Nephron (organoid): ENCODE measurements around the gene PCDHB8.
"Not testable (repeated sequence)": the region's sequence is repeated elsewhere in the genome, so short reads cannot be mapped to it uniquely, and the experiment has no call there.

ENCODE experiments used
- H3K27ac Mint-ChIP-seq, 3 experiments: 2 replicates each; pipeline ENCODE4 v1.8.0; 2020; ENCODE audit warnings: mixed read lengths in 3 of 3, mild to moderate bottlenecking in 2 of 3, moderate library complexity in 1 of 3
- H3K27me3 Mint-ChIP-seq: 2 replicates; pipeline ENCODE4 v1.8.0; 2021; ENCODE audit warnings: low read depth, mild to moderate bottlenecking, moderate library complexity, mixed read lengths
- H3K36me3 Mint-ChIP-seq: 2 replicates; pipeline ENCODE4 v1.8.0; 2020; ENCODE audit warnings: low read depth, mixed read lengths
- H3K4me1 Mint-ChIP-seq: 2 replicates; pipeline ENCODE4 v1.8.0; 2020; ENCODE audit warnings: mixed read lengths
- H3K4me3 Mint-ChIP-seq, 3 experiments: 2 replicates each; pipeline ENCODE4 v1.8.0; 2020; ENCODE audit warnings: mild to moderate bottlenecking in 3 of 3, mixed read lengths in 3 of 3, moderate library complexity in 2 of 3
- H3K9me3 Mint-ChIP-seq: 2 replicates; pipeline ENCODE4 v1.8.0; 2020; ENCODE audit warnings: mixed read lengths
- TF ChIP-seq, protein P1 (sequence below), 3 experiments: fragments of 200-600 bp; sonication (generic); IDR thresholded peaks; one replicate each; pipeline ENCODE4 v1.5.0; 2021; ENCODE audit warnings: antibody characterized with exemption in 3 of 3; ENCODE audit not compliant: unreplicated experiment in 3 of 3

Gene PCDHB8

DNA sequence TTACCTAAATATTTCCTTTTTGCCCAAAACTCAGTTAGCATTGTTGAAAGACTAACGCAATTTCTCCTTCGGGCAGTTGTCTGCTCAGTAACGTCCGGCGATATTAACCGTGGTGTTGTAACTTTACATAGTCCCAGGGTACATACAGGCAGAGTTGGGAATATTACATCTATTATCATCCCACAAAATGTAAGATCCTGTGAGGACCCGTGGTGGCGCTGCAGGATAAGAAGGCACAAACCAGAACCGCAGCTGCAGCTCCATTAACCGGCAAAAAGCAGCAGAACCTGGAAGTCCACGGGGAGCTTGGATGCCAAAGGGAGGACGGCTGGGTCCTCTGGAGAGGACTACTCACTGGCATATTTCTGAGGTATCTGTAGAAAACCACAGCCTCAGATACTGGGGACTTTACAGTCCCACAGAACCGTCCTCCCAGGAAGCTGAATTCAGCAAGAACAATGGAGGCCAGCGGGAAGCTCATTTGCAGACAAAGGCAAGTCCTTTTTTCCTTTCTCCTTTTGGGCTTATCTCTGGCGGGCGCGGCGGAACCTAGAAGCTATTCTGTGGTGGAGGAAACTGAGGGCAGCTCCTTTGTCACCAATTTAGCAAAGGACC lies at the start of gene PCDHB8:
PCDHB8 (plus strand) TSS at position 214 of the 615 bp plus-strand sequence; CDS start at position 459, 245 bp downstream.
- not testable (repeated sequence) for H3K4me1 Mint-ChIP-seq, H3K27me3 Mint-ChIP-seq, H3K4me3 Mint-ChIP-seq, H3K27ac Mint-ChIP-seq
- peaks cover 32% of the 10 kb centered on the region for H3K36me3 Mint-ChIP-seq
- peaks cover 38% of the 10 kb centered on the region for H3K9me3 Mint-ChIP-seq

DNA sequence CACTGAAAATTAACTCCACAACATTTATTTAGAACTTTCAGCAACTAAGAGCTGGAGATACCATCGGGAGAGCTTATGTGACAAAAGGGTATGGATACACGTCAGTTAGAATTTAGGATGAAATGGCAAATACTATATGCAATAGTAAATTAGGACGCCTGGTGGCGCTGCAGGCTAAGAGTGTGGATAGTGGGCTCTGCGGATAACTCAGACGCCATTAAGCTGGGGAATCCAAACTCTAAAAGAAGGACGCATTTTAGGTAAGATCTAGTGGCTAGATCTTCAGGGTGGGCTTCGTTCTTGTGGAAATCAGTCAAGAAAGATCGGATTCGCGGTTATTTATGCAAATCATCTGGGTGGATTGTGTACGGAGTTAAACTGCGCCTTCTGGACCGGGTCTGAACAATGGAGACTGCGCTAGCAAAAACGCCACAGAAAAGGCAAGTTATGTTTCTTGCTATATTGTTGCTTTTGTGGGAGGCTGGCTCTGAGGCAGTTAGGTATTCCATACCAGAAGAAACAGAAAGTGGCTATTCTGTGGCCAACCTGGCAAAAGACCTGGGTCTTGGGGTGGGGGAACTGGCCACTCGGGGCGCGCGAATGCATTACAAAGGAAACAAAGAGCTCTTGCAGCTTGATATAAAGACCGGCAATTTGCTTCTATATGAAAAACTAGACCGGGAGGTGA lies 42.4 kb upstream of the PCDHB8 start, which contains the start of gene PCDHB5:
PCDHB5 (plus strand) TSS at position 177 of the 688 bp plus-strand sequence; CDS start at position 406, 229 bp downstream.
- peaks cover 86% of the 10 kb centered on the region for H3K36me3 Mint-ChIP-seq
- TF ChIP-seq, protein P1, sequence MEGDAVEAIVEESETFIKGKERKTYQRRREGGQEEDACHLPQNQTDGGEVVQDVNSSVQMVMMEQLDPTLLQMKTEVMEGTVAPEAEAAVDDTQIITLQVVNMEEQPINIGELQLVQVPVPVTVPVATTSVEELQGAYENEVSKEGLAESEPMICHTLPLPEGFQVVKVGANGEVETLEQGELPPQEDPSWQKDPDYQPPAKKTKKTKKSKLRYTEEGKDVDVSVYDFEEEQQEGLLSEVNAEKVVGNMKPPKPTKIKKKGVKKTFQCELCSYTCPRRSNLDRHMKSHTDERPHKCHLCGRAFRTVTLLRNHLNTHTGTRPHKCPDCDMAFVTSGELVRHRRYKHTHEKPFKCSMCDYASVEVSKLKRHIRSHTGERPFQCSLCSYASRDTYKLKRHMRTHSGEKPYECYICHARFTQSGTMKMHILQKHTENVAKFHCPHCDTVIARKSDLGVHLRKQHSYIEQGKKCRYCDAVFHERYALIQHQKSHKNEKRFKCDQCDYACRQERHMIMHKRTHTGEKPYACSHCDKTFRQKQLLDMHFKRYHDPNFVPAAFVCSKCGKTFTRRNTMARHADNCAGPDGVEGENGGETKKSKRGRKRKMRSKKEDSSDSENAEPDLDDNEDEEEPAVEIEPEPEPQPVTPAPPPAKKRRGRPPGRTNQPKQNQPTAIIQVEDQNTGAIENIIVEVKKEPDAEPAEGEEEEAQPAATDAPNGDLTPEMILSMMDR (IDR thresholded peaks at IDR 0.05; ENCODE audit: unreplicated experiment in 3 of 3): peak in 1 of 3 experiments; percentile 13
- no peaks in the 10 kb centered on the region for H3K27me3 Mint-ChIP-seq

DNA sequence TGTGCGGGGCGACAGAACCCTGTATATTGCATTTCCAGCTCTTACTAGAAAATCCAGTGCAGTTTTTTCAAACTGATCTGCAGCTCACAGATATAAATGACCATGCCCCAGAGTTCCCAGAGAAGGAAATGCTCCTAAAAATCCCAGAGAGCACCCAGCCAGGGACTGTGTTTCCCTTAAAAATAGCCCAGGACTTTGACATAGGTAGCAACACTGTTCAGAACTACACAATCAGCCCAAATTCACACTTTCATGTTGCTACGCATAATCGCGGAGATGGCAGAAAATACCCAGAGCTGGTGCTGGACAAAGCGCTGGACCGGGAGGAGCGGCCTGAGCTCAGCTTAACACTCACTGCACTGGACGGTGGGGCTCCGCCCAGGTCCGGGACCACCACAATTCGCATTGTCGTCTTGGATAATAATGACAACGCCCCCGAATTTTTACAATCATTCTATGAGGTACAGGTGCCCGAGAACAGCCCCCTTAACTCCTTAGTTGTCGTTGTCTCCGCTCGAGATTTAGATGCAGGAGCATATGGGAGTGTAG lies 41.8 kb upstream of the PCDHB8 start:
- TF ChIP-seq, protein P1 (IDR thresholded peaks at IDR 0.05; ENCODE audit: unreplicated experiment in 3 of 3): no peak
- H3K9me3 Mint-ChIP-seq: peaks cover 79% of the 10 kb centered on the region
- H3K27me3 Mint-ChIP-seq: no peaks in the 10 kb centered on the region
- H3K4me1 Mint-ChIP-seq: no peaks in the 10 kb centered on the region
- peak overlapping the region; percentile 85 to 90 (median 86) for H3K4me3 Mint-ChIP-seq
- H3K27ac Mint-ChIP-seq: peak overlapping the region in 2 of 3 experiments; percentile 94 to 96
- H3K36me3 Mint-ChIP-seq: peaks cover 81% of the 10 kb centered on the region

More for the DNA sequence above, 42.4 kb upstream of the PCDHB8 start, which contains the start of gene PCDHB5:
- Mint-ChIP-seq H3K4me3 (peak within 1 kb of the TSS; percentile 85 to 90 (median 86)), H3K27ac (peak within 1 kb of the TSS; percentile 72 to 96 (median 94)), H3K9me3 (peaks cover 81% of the 10 kb centered on the region), H3K4me1 (no peaks in the 10 kb centered on the region)

DNA sequence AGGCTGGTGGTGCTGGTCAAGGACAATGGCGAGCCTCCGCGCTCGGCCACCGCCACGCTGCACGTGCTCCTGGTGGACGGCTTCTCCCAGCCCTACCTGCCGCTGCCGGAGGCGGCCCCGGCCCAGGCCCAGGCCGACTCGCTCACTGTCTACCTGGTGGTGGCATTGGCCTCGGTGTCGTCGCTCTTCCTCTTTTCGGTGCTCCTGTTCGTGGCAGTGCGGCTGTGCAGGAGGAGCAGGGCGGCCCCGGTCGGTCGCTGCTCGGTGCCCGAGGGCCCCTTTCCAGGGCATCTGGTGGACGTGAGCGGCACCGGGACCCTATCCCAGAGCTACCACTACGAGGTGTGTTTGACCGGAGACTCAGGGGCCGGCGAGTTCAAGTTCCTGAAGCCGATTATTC lies 40.2 kb upstream of the PCDHB8 start:
- H3K36me3 Mint-ChIP-seq: peaks cover 75% of the 10 kb centered on the region
- not testable (repeated sequence) for H3K27me3 Mint-ChIP-seq, H3K4me3 Mint-ChIP-seq, H3K27ac Mint-ChIP-seq, H3K4me1 Mint-ChIP-seq
- peaks cover 73% of the 10 kb centered on the region for H3K9me3 Mint-ChIP-seq

DNA sequence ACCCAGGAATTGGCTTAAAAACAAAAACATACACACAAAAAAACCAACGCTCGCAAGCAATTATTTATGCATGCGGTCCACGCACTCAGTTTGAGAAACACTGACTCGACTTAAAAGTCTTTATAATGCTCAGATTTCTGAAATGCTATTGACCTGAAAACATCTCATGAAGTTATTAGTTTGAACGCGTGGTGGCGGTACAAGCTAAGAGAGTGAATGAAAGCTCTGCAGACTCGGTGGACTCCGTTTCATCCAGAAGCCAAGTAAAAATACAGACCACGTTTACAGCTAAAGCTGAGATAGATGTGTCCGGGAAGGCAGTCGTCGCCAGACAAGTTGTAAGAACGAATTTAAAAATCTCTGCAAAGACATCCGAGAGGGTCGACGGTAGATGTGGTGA lies 27.8 kb upstream of the PCDHB8 start, which contains the start of gene PCDHB6:
PCDHB6 (plus strand) TSS at position 246 of the 400 bp plus-strand sequence. CDS start 201 bp downstream, outside the sequence.
- Mint-ChIP-seq H3K9me3 (peaks cover 63% of the 10 kb centered on the region), H3K4me3 (no peak within 1 kb of the TSS), H3K4me1 (no peaks in the 10 kb centered on the region), H3K36me3 (peaks cover 54% of the 10 kb centered on the region), H3K27me3 (no peaks in the 10 kb centered on the region), H3K27ac (no peak within 1 kb of the TSS)
- TF ChIP-seq, protein P1 (IDR thresholded peaks at IDR 0.05; ENCODE audit: unreplicated experiment in 3 of 3): no peak

DNA sequence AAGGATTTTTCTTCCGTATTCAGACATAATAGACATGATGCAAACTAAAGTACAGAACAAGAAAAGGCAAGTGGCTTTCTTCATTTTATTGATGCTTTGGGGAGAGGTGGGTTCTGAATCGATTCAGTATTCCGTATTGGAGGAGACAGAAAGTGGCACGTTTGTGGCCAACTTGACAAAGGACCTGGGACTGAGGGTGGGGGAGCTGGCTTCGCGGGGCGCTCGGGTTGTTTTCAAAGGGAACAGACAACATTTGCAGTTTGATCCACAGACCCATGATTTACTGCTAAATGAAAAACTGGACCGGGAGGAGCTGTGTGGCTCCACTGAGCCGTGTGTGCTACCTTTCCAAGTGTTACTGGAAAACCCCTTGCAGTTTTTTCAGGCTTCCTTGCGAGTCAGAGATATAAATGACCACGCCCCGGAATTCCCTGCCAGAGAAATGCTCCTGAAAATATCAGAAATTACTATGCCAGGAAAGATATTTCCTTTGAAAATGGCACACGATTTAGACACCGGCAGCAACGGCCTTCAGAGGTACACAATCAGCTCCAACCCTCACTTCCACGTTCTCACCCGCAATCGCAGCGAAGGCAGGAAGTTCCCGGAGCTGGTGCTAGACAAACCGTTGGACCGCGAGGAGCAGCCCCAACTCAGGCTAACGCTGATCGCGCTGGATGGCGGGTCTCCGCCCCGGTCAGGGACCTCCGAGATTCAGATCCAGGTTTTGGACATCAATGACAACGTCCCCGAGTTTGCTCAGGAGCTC lies 27.2 kb upstream of the PCDHB8 start:
- H3K4me3 Mint-ChIP-seq: no peak overlapping the region
- no peaks in the 10 kb centered on the region for H3K4me1 Mint-ChIP-seq
- peaks cover 57% of the 10 kb centered on the region for H3K36me3 Mint-ChIP-seq
- H3K9me3 Mint-ChIP-seq: peaks cover 61% of the 10 kb centered on the region
- H3K27me3 Mint-ChIP-seq: no peaks in the 10 kb centered on the region
- H3K27ac Mint-ChIP-seq: no peak overlapping the region
- TF ChIP-seq, protein P1 (IDR thresholded peaks at IDR 0.05; ENCODE audit: unreplicated experiment in 3 of 3): no peak
